Heart left ventricle (tissue), 16 donors: ENCODE measurements around the gene GMCL1. TPM values are rescaled to one million over a fixed set of nuclear protein-coding genes. Genes with fewer than 3 reads are reported as not detected.

Source experiments
- ATAC-seq, 4 donors: fragments of 200-7000 bp; cut with Tn5 transposase; one replicate each; pipeline ENCODE4 v1.9.1; 2020 to 2022; ENCODE audit warnings: moderate library complexity in 4 of 4, mild to moderate bottlenecking in 3 of 4, moderate number of reproducible peaks in 1 of 4
- DNase-seq, 5 donors: peaks; one replicate each; pipeline ENCODE4 v3.0.0-alpha.2; 2020
- H3K27ac ChIP-seq, 12 donors: fragments of 200-600 bp; sonication (generic) in 4 of 12; one replicate each; pipeline versions ENCODE4 v1.5.0 to v1.8.0; 2016 to 2022; ENCODE audit warnings: mild to moderate bottlenecking in 2 of 12
- H3K27me3 ChIP-seq, 9 donors: fragments of 200-600 bp; sonication (generic) in 2 of 9; one replicate each; pipeline versions ENCODE4 v1.5.1 to v1.8.0; 2016 to 2022; ENCODE audit warnings: mild to moderate bottlenecking in 3 of 9
- H3K36me3 ChIP-seq, 9 donors: fragments of 200-600 bp; sonication (generic) in 2 of 9; one replicate each; pipeline versions ENCODE4 v1.5.0 to v1.8.0; 2018 to 2022; ENCODE audit warnings: mild to moderate bottlenecking in 2 of 9
- H3K4me1 ChIP-seq, 12 donors: fragments of 200-600 bp; sonication (generic) in 4 of 12; one replicate each; pipeline versions ENCODE4 v1.5.0 to v1.8.0; 2016 to 2022; ENCODE audit warnings: mild to moderate bottlenecking in 3 of 12
- H3K4me3 ChIP-seq, 12 donors: fragments of 200-600 bp; sonication (generic) in 4 of 12; one replicate each; pipeline versions ENCODE4 v1.5.0 to v1.8.0; 2017 to 2022; ENCODE audit warnings: mild to moderate bottlenecking in 9 of 12, moderate library complexity in 4 of 12
- H3K9me3 ChIP-seq, 12 donors: fragments of 200-600 bp; sonication (generic) in 4 of 12; one replicate each; pipeline versions ENCODE4 v1.5.0 to v1.8.0; 2016 to 2022; ENCODE audit warnings: mild to moderate bottlenecking in 1 of 12
- POLR2A ChIP-seq, 2 donors: fragments of 450-650 bp; IDR thresholded peaks; one replicate each; pipeline ENCODE4 v1.6.1; 2017; ENCODE audit warnings: antibody characterized with exemption in 2 of 2, mild to moderate bottlenecking in 2 of 2, moderate library complexity in 2 of 2
- WGBS, 4 donors: extraction: QIAGEN DNeasy Blood & Tissue Kit in 2 of 4; methylation state at CpG; one replicate each; pipeline versions ENCODE4 v1.1.5 to v1.1.7; 2013 to 2018; 5-methylcytosine and 5-hydroxymethylcytosine counted together
- intact Hi-C, 10 donors: fragments of 100-400 bp; cut with DNase I; formaldehyde crosslinking; loops; one replicate each; pipeline versions ENCODE4 v1.11.1 to v1.14.2; 2022
- polyA plus RNA-seq, 2 donors: library from polyadenylated mRNA; stranded (reverse); fragments of 200-250 nt; gene quantifications; one replicate each; pipeline ENCODE4 v1.2.3, GENCODE V29; 2013
- total RNA-seq, 9 donors: library from RNA; depleted of rRNA in 2 of 9; stranded (reverse); fragments of >200 nt in 2 of 9; fragmentation: NEBNext Ultra II Directional in 3 of 9; extraction: Animal tissue kit (Norgen Biotek cat#: 25700) in 3 of 9; gene quantifications; one replicate each; pipeline versions ENCODE4 v1.1.0 to v1.2.4, GENCODE V29; 2016 to 2023
- TF ChIP-seq, protein P1 (sequence below), 12 donors: fragments of 200-600 bp; sonication (generic) in 4 of 12; IDR thresholded peaks; one replicate each; pipeline versions ENCODE4 v1.5.0 to v1.8.0; 2018 to 2022; ENCODE audit warnings: antibody characterized with exemption in 12 of 12, mild to moderate bottlenecking in 5 of 12
- donor health status: ischemic (EF 13 %, LVEDD 7.1; RV severe dilation, severe dysfunction).
- donor health status: healthy with polysubstance abuse.
- donor health status: DM: no; HTN: yes; CAD: no.
- donor health status: DM: no; HTN: no; CAD: no.
- donor health status: ischemic (EF 25% LVEDD 6.9; RV normal size, moderate dysfunction).
- donor health status: ischemic (EF 25% LVEDD 5.7; RV mildly dilated, moderate dysfunction).
- donor health status: healthy.
- donor health status: DM: yes; HTN: yes; CAD: no.
- donor health status: ischemic (EF 35%, LVEDD 5.7; RV mildly dilated, moderate dysfunction).
- donor health status: nonischemic (EF 11% LVEDD 7.7; RV severe dilation, severe dysfunction).
- donor health status: DM: yes; HTN: yes; CAD: no.
- donor health status: PGD.
- donor health status: ischemic (EF 29% LVEDD 5.4; RV normal size, mild dysfunction).
- donor health status: nonischemic (EF 23%, LVEDD 6.1; RV moderate dilation, normal function).

The GMCL1 gene
- total and polyA plus RNA-seq, 11 donors: 1.8 to 7.2 (median 5.0) TPM

DNA sequence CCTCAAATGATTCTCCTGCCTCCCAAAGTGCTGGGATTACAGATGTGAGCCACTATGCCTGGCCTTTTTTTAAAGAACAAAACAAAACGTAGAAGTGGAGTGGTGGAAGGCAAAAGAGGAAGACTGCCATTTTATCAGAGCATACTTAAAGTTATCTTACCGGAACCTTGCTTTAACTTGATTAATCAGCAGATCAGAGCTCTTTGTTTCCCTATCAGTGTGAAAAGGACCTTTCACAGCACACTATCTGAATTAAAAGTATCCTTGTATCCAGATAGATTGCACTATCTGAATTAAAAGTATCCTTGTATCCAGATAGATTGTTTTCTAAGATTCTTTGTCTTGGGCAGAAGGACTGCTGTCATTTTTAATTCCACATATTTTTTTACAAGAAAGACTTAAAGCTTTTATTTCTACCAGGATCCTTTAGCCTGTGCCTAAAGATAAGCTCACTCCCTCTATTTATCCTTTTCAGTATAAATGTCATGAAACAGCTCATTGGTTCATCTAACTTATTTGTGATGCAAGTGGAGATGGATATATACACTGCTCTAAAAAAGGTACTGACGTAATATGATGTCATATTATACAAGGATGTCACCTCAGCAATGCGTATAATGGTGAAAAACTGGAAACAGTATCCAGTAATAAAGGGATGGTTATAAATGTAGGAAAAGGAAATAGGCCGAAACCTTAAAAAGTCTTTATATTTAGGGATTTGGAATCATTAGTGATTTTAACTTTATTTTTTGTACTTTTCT is 17.8 kb downstream of the GMCL1 start:
- peaks cover 0 to 92% (median 74%) of the 10 kb centered on the region in 9 donors for H3K36me3 ChIP-seq

DNA sequence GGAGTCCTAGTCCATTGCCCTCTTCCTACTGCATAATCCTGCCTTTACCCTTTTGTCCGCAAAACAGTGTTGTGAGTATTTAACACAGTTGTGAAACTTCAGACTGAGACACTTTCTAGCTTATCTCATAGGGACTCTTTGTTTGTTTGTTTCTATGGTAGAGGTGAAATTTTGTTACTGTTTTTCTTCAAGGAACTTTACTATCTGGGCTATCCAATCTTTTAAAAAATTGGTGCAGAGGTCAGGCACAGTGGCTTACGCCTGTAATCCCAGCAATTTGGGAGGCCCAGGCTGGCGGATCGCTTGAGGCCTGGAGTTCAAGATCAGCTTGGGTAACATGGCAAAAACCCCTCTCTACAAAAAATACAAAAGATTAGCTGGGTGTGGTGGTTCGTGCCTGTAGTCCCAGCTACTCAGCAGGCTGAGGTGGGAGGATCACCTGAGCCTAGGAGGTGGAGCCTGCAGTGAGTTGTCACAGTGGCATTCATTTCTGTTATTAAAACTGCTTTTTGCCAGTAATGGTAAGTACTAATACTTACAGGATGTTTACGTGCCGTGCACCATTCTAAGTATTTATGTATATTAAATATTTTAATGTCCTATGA is 18.8 kb downstream of the GMCL1 start:
- H3K27me3 ChIP-seq: no peaks in the 10 kb centered on the region
- no peaks in the 10 kb centered on the region for H3K9me3 ChIP-seq
- H3K27ac ChIP-seq: no peak overlapping the region
- no peak overlapping the region for H3K4me3 ChIP-seq
- DNase-seq (no peak), ATAC-seq (no peak)
- no peaks in the 10 kb centered on the region for H3K4me1 ChIP-seq
- no peak for TF ChIP-seq POLR2A (IDR thresholded peaks at IDR 0.05)
- TF ChIP-seq, protein P1, sequence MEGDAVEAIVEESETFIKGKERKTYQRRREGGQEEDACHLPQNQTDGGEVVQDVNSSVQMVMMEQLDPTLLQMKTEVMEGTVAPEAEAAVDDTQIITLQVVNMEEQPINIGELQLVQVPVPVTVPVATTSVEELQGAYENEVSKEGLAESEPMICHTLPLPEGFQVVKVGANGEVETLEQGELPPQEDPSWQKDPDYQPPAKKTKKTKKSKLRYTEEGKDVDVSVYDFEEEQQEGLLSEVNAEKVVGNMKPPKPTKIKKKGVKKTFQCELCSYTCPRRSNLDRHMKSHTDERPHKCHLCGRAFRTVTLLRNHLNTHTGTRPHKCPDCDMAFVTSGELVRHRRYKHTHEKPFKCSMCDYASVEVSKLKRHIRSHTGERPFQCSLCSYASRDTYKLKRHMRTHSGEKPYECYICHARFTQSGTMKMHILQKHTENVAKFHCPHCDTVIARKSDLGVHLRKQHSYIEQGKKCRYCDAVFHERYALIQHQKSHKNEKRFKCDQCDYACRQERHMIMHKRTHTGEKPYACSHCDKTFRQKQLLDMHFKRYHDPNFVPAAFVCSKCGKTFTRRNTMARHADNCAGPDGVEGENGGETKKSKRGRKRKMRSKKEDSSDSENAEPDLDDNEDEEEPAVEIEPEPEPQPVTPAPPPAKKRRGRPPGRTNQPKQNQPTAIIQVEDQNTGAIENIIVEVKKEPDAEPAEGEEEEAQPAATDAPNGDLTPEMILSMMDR (IDR thresholded peaks at IDR 0.05): no peak
- peaks cover 0 to 98% (median 80%) of the 10 kb centered on the region in 9 donors for H3K36me3 ChIP-seq
- intact Hi-C loops: no loop called here
- WGBS, 4 donors: 90 to 97% (median 94%) methylated on average over 7 of the region's 7 CpGs

More for the DNA sequence above, 17.8 kb downstream of the GMCL1 start:
- TF ChIP-seq, protein P1 (IDR thresholded peaks at IDR 0.05): no peak
- TF ChIP-seq POLR2A (IDR thresholded peaks at IDR 0.05): no peak
- 93 to 96% (median 95%) methylated on average over 5 of the region's 5 CpGs for WGBS, 4 donors
- intact Hi-C loops: no loop called here
- DNase-seq: no peak
- no peaks in the 10 kb centered on the region for H3K27me3 ChIP-seq
- no peaks in the 10 kb centered on the region for H3K9me3 ChIP-seq
- H3K27ac ChIP-seq: no peak overlapping the region
- no peak for ATAC-seq
- H3K4me1 ChIP-seq: no peaks in the 10 kb centered on the region
- H3K4me3 ChIP-seq: no peak overlapping the region

DNA sequence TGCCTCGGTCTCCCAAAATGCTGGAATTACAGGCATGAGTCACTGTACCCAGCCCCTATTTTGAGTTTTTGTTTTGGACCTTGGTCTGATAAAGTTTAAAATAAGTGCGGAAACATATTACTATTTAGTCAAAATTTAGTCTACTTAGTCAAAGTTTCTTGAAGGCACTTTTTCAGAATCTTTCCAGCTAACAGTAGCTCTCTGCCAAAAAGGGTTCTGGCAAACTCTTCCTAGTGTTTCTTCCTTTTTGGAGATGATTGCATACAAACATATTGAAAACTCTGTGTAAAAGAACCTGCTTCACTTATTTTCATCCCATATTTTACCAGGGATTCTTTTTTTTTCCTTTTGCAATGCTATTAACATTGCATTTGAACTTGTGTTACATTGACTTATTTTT is 28.8 kb downstream of the GMCL1 start:
- no peak overlapping the region for H3K27ac ChIP-seq
- intact Hi-C loops: no loop called here
- no peak for TF ChIP-seq POLR2A (IDR thresholded peaks at IDR 0.05)
- TF ChIP-seq, protein P1 (IDR thresholded peaks at IDR 0.05): no peak
- no peaks in the 10 kb centered on the region for H3K27me3 ChIP-seq
- no peak overlapping the region for H3K4me3 ChIP-seq
- ATAC-seq: no peak
- no peaks in the 10 kb centered on the region for H3K9me3 ChIP-seq
- no peaks in the 10 kb centered on the region for H3K4me1 ChIP-seq
- peaks cover 0 to 63% (median 26%) of the 10 kb centered on the region in 9 donors for H3K36me3 ChIP-seq
- WGBS, 4 donors: 97 to 99% (median 98%) methylated on average over 2 of the region's 2 CpGs
- no peak for DNase-seq

DNA sequence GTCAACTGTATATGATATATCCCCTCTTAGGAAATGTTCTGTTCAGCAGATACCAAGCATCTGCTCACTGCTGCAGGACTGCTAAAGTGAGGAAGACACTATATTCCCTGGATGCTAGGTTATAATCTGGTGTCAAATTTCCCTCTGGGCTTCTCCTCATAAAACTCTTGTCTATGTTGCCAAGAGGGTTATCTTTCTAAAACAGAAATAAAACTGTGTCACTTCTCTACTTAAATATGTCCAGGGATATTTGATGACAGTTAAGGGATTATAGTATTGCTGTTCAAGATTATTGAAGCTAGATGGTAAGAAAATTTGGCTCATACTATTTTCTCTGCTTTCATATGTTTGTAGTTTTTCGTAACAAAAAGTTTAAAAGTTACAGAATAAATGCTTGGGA is 33.8 kb downstream of the GMCL1 start:
- WGBS, 4 donors: 87 to 96% (median 90%) methylated on average over 1 of the region's 1 CpG
- H3K4me3 ChIP-seq: no peak overlapping the region
- H3K4me1 ChIP-seq: no peaks in the 10 kb centered on the region
- H3K27ac ChIP-seq: no peak overlapping the region
- H3K36me3 ChIP-seq: peaks cover 0 to 73% (median 50%) of the 10 kb centered on the region in 9 donors
- no peak for TF ChIP-seq POLR2A (IDR thresholded peaks at IDR 0.05)
- TF ChIP-seq, protein P1 (IDR thresholded peaks at IDR 0.05): no peak
- ATAC-seq (no peak), DNase-seq (no peak)
- H3K9me3 ChIP-seq: no peaks in the 10 kb centered on the region
- intact Hi-C loops: no loop called here
- H3K27me3 ChIP-seq: no peaks in the 10 kb centered on the region
